Pancreas (tissue), 10 donors: Measurements from ENCODE around the gene ZNF423. TPM values are rescaled to one million over a fixed set of nuclear protein-coding genes. Genes with fewer than 3 reads are reported as not detected.

Experiments
- ATAC-seq, 4 donors: fragments of 200-7000 bp; cut with Tn5 transposase; one replicate each; pipeline versions ENCODE4 v1.8.0 to v1.9.1; 2020; ENCODE audit warnings: mild to moderate bottlenecking in 4 of 4, moderate library complexity in 4 of 4
- DNase-seq, 6 donors: peaks; one replicate each; pipeline ENCODE4 v3.0.0-alpha.2; 2020
- FAIRE-seq: peaks from 2 replicates; lab custom pipeline; 2012; peaks lifted over from hg19 to GRCh38; lab: Jason Lieb, UNC
- H3K27ac ChIP-seq, 4 donors: fragments of 200-600 bp; sonication (generic); 1 replicate in 3 of 4; 2 replicates in 1 of 4; pipeline versions ENCODE4 v1.5.0 to v1.8.0; 2020
- H3K27me3 ChIP-seq, 4 donors: fragments of 200-600 bp; one replicate each; pipeline ENCODE4 v1.8.0; 2021
- H3K36me3 ChIP-seq, 3 donors: fragments of 200-600 bp; sonication (generic) in 1 of 3; one replicate each; pipeline versions ENCODE4 v1.5.0 to v1.8.0; 2020 to 2021
- H3K4me1 ChIP-seq, 3 donors: fragments of 200-600 bp; one replicate each; pipeline ENCODE4 v1.8.0; 2021
- H3K4me3 ChIP-seq, 4 donors: fragments of 200-600 bp; sonication (generic) in 2 of 4; one replicate each; pipeline versions ENCODE4 v1.5.0 to v1.8.0; 2020 to 2021
- H3K9me3 ChIP-seq, 4 donors: fragments of 200-600 bp; one replicate each; pipeline ENCODE4 v1.8.0; 2021
- WGBS, 2 donors: extraction: QIAGEN DNeasy Blood & Tissue Kit; methylation state at CpG; one replicate each; pipeline ENCODE4 v1.1.7; 2013; 5-methylcytosine and 5-hydroxymethylcytosine counted together
- intact Hi-C, 3 donors: fragments of 100-400 bp; cut with DNase I; formaldehyde crosslinking; loops; one replicate each; pipeline versions ENCODE4 v1.11.1 to v1.14.2; 2022
- polyA plus RNA-seq, 2 donors: library from polyadenylated mRNA; stranded (reverse); fragments of 200-250 nt; gene quantifications; one replicate each; pipeline ENCODE4 v1.2.3, GENCODE V29; 2013
- total RNA-seq, 6 donors: library from RNA; stranded (reverse); fragmentation: NEBNext Ultra II Directional in 4 of 6; extraction: Animal tissue kit (Norgen Biotek cat#: 25700) in 4 of 6; gene quantifications; one replicate each; pipeline versions ENCODE4 v1.2.1 to v1.2.4, GENCODE V29; 2021 to 2023
- TF ChIP-seq, protein P1 (sequence below), 4 donors: fragments of 200-600 bp; sonication (generic) in 3 of 4; IDR thresholded peaks; one replicate each; pipeline versions ENCODE4 v1.5.0 to v1.8.0; 2021; ENCODE audit warnings: antibody characterized with exemption in 4 of 4
- donor health status: healthy with polysubstance abuse.
- donor health status: DM: no; HTN: no; CAD: no; lungs with moderate emphysema.
- donor health status: DM: no; HTN: no; CAD: no.
- donor health status: control.
- donor health status: control.
- donor health status: Bipolar disorder and iron deficiency.
- donor health status: DM: yes; HTN: yes; CAD: no.
- donor health status: DM: no; HTN: no; CAD: no.
- donor health status: DM: no; HTN: no; CAD: no.
- donor health status: DM: yes; HTN: yes; CAD: no.

The ZNF423 gene
- total and polyA plus RNA-seq, 8 donors: 0.61 to 5.1 (median 3.0) TPM

- H3K4me1 ChIP-seq: no peaks in the 10 kb centered on the region
- no peak for FAIRE-seq
- H3K36me3 ChIP-seq: no peaks in the 10 kb centered on the region
- TF ChIP-seq, protein P1, sequence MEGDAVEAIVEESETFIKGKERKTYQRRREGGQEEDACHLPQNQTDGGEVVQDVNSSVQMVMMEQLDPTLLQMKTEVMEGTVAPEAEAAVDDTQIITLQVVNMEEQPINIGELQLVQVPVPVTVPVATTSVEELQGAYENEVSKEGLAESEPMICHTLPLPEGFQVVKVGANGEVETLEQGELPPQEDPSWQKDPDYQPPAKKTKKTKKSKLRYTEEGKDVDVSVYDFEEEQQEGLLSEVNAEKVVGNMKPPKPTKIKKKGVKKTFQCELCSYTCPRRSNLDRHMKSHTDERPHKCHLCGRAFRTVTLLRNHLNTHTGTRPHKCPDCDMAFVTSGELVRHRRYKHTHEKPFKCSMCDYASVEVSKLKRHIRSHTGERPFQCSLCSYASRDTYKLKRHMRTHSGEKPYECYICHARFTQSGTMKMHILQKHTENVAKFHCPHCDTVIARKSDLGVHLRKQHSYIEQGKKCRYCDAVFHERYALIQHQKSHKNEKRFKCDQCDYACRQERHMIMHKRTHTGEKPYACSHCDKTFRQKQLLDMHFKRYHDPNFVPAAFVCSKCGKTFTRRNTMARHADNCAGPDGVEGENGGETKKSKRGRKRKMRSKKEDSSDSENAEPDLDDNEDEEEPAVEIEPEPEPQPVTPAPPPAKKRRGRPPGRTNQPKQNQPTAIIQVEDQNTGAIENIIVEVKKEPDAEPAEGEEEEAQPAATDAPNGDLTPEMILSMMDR (IDR thresholded peaks at IDR 0.05): no peak
- H3K4me3 ChIP-seq: no peak overlapping the region
- H3K9me3 ChIP-seq: no peaks in the 10 kb centered on the region
- H3K27ac ChIP-seq: no peak overlapping the region
- WGBS, 2 donors: 87 to 93% methylated on average over 5 of the region's 5 CpGs
- peak in 1 of 6 donors; percentile 8 for DNase-seq
- intact Hi-C loops: no loop called here
- no peak for ATAC-seq
- peaks cover 0 to 3% (median 0%) of the 10 kb centered on the region in 4 donors for H3K27me3 ChIP-seq
These were observed 402.9 kb downstream of the ZNF423 start for GRCh38 chr16:49453021-49453420.

GRCh38 chr16:49452578-49452977 is 403.3 kb downstream of the ZNF423 start:
- Histone ChIP-seq H3K36me3 (no peaks in the 10 kb centered on the region), H3K4me3 (no peak overlapping the region), H3K4me1 (no peaks in the 10 kb centered on the region), H3K27me3 (peaks cover 0 to 3% (median 0%) of the 10 kb centered on the region in 4 donors), H3K9me3 (no peaks in the 10 kb centered on the region), H3K27ac (no peak overlapping the region)
- DNase-seq (peak in 1 of 6 donors; percentile 22), FAIRE-seq (no peak), ATAC-seq (no peak)
- intact Hi-C loops: no loop called here
- TF ChIP-seq, protein P1 (IDR thresholded peaks at IDR 0.05): no peak
- WGBS, 2 donors: 32 to 33% methylated on average over 14 of the region's 14 CpGs

- TF ChIP-seq, protein P1 (IDR thresholded peaks at IDR 0.05): no peak
- no peaks in the 10 kb centered on the region for H3K4me1 ChIP-seq
- peaks cover 0 to 3% (median 0%) of the 10 kb centered on the region in 4 donors for H3K27me3 ChIP-seq
- WGBS, 2 donors: 43 to 50% methylated on average over 4 of the region's 4 CpGs
- DNase-seq (peak in 1 of 6 donors; percentile 5), FAIRE-seq (no peak), ATAC-seq (no peak)
- H3K36me3 ChIP-seq: no peaks in the 10 kb centered on the region
- H3K9me3 ChIP-seq: no peaks in the 10 kb centered on the region
- H3K27ac ChIP-seq: no peak overlapping the region
- no peak overlapping the region for H3K4me3 ChIP-seq
- intact Hi-C loops: no loop called here
These were observed 403.8 kb downstream of the ZNF423 start for GRCh38 chr16:49452108-49452507.

DNA sequence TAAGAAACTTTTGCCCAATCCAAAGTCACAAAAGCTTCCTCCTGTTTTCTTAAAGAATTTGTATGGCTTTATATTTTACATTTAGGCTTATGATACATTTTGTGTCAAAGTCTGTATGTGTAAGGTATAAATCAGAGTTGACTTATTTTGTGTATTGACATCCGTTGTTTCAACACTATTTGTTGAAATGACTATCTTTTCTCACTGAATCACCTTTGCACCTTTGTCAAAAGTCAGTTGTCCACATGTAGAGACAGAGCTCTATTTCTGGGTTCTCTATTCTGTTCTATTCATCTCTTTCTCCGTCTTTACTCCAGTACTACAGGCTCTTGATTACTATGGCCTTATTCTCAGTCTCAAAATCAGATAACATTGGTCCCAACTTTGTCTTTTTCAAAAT is 409.1 kb downstream of the ZNF423 start:
- 68 to 82% methylated on average over 2 of the region's 2 CpGs for WGBS, 2 donors
- Histone ChIP-seq H3K4me3 (no peak overlapping the region), H3K27me3 (peaks cover 0 to 3% (median 0%) of the 10 kb centered on the region in 4 donors), H3K27ac (no peak overlapping the region), H3K36me3 (no peaks in the 10 kb centered on the region), H3K9me3 (no peaks in the 10 kb centered on the region), H3K4me1 (no peaks in the 10 kb centered on the region)
- TF ChIP-seq, protein P1 (IDR thresholded peaks at IDR 0.05): no peak
- ATAC-seq (no peak), DNase-seq (no peak), FAIRE-seq (no peak)
- intact Hi-C loops: no loop called here

DNA sequence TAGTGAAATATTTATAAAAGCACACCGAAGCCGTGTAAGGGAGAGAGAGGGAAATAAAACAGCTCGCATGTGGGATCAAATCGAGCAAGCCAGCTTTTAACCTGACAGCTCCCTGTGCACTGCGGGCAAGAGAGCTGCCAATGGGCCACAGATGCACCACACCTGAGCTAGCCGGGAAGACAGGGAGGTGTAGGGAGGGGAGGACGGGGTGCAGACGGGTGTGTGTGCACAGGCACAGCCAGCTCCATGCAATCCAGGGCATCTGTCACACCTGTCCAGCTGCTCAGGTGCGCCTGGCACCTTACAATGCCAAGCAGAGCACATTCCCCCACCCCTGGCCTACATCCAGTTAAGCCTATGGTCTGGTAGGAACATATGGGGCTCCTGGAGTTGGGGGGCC is 412.3 kb downstream of the ZNF423 start:
- H3K4me3 ChIP-seq: no peak overlapping the region
- no peak for ATAC-seq

More for the DNA sequence above, 412.3 kb downstream of the ZNF423 start:
- FAIRE-seq: no peak
- TF ChIP-seq, protein P1 (IDR thresholded peaks at IDR 0.05): no peak
- Histone ChIP-seq H3K4me1 (no peaks in the 10 kb centered on the region), H3K36me3 (no peaks in the 10 kb centered on the region), H3K27me3 (no peaks in the 10 kb centered on the region), H3K9me3 (no peaks in the 10 kb centered on the region), H3K27ac (no peak overlapping the region)
- intact Hi-C loops: no loop called here
- 62 to 72% methylated on average over 9 of the region's 9 CpGs for WGBS, 2 donors
- no peak for DNase-seq
